Measurements from ENCODE around the gene BACH2. TPM values are rescaled to one million over a fixed set of nuclear protein-coding genes. Genes with fewer than 3 reads are reported as not detected.

Gene BACH2
- total and polyA plus RNA-seq, 2 of the 4 experiments (the other 2 are of a cell fraction): 1.3 to 1.4 TPM

- H3K36me3 ChIP-seq (ENCODE audit: control insufficient read depth, insufficient read depth, low read length): no peaks in the 10 kb centered on the region
- H2BK5ac ChIP-seq (ENCODE audit: low read depth, low read length, poor library complexity, severe bottlenecking): no peak overlapping the region
- no peak overlapping the region for H3K23ac ChIP-seq (ENCODE audit: low read depth, low read length)
- H3K9me1 ChIP-seq (ENCODE audit: insufficient read depth, low read length): peaks cover 9% of the 10 kb centered on the region; the same call in 1 of the 2 replicates
- H3K79me1 ChIP-seq (ENCODE audit: low read depth in 1 of 2, low read length in 2 of 2): no peaks in the 10 kb centered on the region
- peak overlapping the region; percentile 14; the same call in 1 of the 2 replicates for H2BK120ac ChIP-seq (ENCODE audit: low read depth, low read length)
- in situ Hi-C loops (cut with MboI; ENCODE audit: low sequenced_read_pairs) (no loop called here), dilution Hi-C loops (cut with HindIII; ENCODE audit: low sequenced_read_pairs, unreplicated experiment) (no loop called here), intact Hi-C loops (cut with micrococcal nuclease) (no loop called here)
- no peak overlapping the region for H4K8ac ChIP-seq (ENCODE audit: low read depth in 2 of 2, low read length in 2 of 2)
- ATAC-seq (ENCODE audit: low read depth) (no peak), DNase-seq (no peak)
- H2AK9ac ChIP-seq (replicated peaks; ENCODE audit: low read depth, low read length, poor library complexity): no peak overlapping the region
- no peak overlapping the region for H3K56ac ChIP-seq (ENCODE audit: extremely low read depth, insufficient read depth, low read length)
- H3K14ac ChIP-seq (replicated peaks; ENCODE audit: low read depth, low read length): peak overlapping the region; percentile 39; the same call in 1 of the 2 replicates
- H4K20me1 ChIP-seq (ENCODE audit: insufficient read depth, low read length): no peaks in the 10 kb centered on the region
- no peak overlapping the region for H2AFZ ChIP-seq (replicated peaks; ENCODE audit: low read length, poor library complexity)
- H2BK15ac ChIP-seq (ENCODE audit: low read depth, low read length): no peak overlapping the region
- peaks cover 6% of the 10 kb centered on the region; the same call in 1 of the 2 replicates for H3K4me1 ChIP-seq (ENCODE audit: control insufficient read depth, insufficient read depth, low read length)
- H3K27me3 ChIP-seq (ENCODE audit: control insufficient read depth, insufficient read depth, low read length): no peaks in the 10 kb centered on the region
- peak overlapping the region; percentile 20; the same call in 1 of the 2 replicates for H3K4ac ChIP-seq (ENCODE audit: low read depth, low read length)
- POLR2A ChIA-PET (ENCODE audit: unreplicated experiment): no interaction called here
- no TSS peak for BruUV-seq (replicated peaks)
- H4K5ac ChIP-seq (ENCODE audit: low read depth, low read length): no peak overlapping the region
- no peak overlapping the region for H3K4me3 ChIP-seq (ENCODE audit: insufficient read depth, low read depth, low read length)
- WGBS, 2 experiments (ENCODE audit: extremely low coverage in 2 of 2, insufficient read length in 1 of 2): no CpG with 5 or more reads among the region's 3 CpGs
- no peak overlapping the region; the same call in 1 of the 2 replicates for H2BK20ac ChIP-seq (ENCODE audit: low read depth, low read length)
- no peak overlapping the region; the same call in 1 of the 2 replicates for H4K91ac ChIP-seq (ENCODE audit: insufficient read depth, low read depth, low read length)
- H2AK5ac ChIP-seq (ENCODE audit: low read depth, low read length): no peak overlapping the region
- no peak overlapping the region for H3K27ac ChIP-seq (ENCODE audit: insufficient read depth, low read length)
- CTCF ChIA-PET: interaction anchor here (0.9 kb wide), 1 partner anchor 42 kb away, joined by 4 read pairs; no protein-coding TSS in a partner anchor
- H3K4me2 ChIP-seq (ENCODE audit: low read depth, low read length): no peak overlapping the region
- H3K18ac ChIP-seq (ENCODE audit: low read depth, low read length): no peak overlapping the region
- H3K9me3 ChIP-seq (ENCODE audit: control insufficient read depth, insufficient read depth, low read length): no peaks in the 10 kb centered on the region
- H3K9ac ChIP-seq (ENCODE audit: low read depth, low read length): no peak overlapping the region
- TF ChIP-seq MAZ (IDR thresholded peaks at IDR 0.05; ENCODE audit: borderline replicate concordance, low read depth, low read length) (no peak), ELK1 (IDR thresholded peaks at IDR 0.05; ENCODE audit: borderline replicate concordance, low read depth, low read length) (no peak), CTCF (conservative IDR thresholded peaks at IDR 0.05; ENCODE audit: low read depth, low read length) (no peak), MXI1 (IDR thresholded peaks at IDR 0.05; ENCODE audit: borderline replicate concordance, low read depth, low read length) (no peak), SMC3 (IDR thresholded peaks at IDR 0.05; ENCODE audit: low read depth, low read length) (no peak), CEBPB (IDR thresholded peaks at IDR 0.05; ENCODE audit: low read depth, low read length) (no peak), USF2 (IDR thresholded peaks at IDR 0.05; ENCODE audit: low read depth, low read length) (no peak), POLR2A (IDR thresholded peaks at IDR 0.05; ENCODE audit: low read depth, low read length) (no peak), RFX5 (IDR thresholded peaks at IDR 0.05; ENCODE audit: low read depth, low read length) (no peak), BHLHE40 (IDR thresholded peaks at IDR 0.05; ENCODE audit: low read depth, low read length) (no peak), RCOR1 (IDR thresholded peaks at IDR 0.05; ENCODE audit: insufficient replicate concordance, low read length) (no peak), RAD21 (IDR thresholded peaks at IDR 0.05; ENCODE audit: low read length) (no peak), FOS (IDR thresholded peaks at IDR 0.05; ENCODE audit: low read depth, low read length) (no peak), CHD1 (IDR thresholded peaks at IDR 0.05; ENCODE audit: low read depth, low read length) (no peak), NFE2L2 (IDR thresholded peaks at IDR 0.05; ENCODE audit: low read depth, low read length) (no peak)
Measured at GRCh38 chr6:90183587-90184333, 112.9 kb downstream of the BACH2 start.
